Kidney tubule cell (primary cell): ENCODE measurements around the gene TMX3.
A peak's percentile ranks its signal among the peaks of the same experiment; 100 is the strongest.

ENCODE experiments used
- DNase-seq: peaks from one replicate; pipeline ENCODE4 v3.0.0-alpha.2; 2018; ENCODE audit warnings: low spot score

Gene TMX3

GRCh38 chr18:68713131-68713530 is 1.8 kb downstream of the TMX3 start:
- DNase-seq = no peak

DNA sequence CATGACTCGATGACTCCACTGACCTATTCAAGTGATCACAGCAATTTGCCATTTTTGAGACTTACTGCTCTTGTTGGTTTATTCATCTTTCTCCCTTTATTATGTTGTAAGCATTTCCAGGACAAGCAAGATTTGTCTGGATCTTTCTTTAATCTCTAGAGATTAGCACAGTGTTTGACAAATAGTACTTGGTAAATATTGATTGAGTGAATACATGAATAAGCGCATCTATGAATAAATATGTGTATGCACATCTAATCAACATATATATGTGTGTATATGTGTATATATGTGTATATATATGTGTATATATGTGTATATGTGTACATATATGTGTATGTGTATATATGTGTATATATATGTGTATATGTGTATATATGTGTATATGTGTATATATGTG is 7.3 kb downstream of the TMX3 start:
- DNase-seq = peak; percentile 52

GRCh38 chr18:68705119-68705518 is 9.8 kb downstream of the TMX3 start:
- peak; percentile 5 for DNase-seq

DNA sequence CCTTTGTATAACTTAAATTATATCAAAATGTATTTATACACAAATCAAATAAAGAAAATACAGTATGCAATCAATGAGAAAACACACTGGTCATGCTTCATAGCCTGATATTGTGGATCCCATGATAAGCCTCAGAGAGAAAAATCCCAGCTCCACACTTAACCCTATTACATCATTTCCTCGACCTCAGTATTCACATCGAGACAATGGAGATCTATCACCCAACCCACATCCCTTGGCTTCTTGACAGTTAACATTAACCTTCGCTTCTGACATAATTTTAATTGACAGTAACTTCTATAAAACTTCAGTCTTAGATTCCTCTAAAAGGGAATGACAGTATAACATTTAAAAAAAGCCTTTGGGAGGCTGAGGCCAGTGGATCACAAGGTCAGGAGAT is 11.6 kb downstream of the TMX3 start:
- no peak for DNase-seq

- no peak for DNase-seq
Measured at GRCh38 chr18:68701353-68701752, 13.6 kb downstream of the TMX3 start.

DNA sequence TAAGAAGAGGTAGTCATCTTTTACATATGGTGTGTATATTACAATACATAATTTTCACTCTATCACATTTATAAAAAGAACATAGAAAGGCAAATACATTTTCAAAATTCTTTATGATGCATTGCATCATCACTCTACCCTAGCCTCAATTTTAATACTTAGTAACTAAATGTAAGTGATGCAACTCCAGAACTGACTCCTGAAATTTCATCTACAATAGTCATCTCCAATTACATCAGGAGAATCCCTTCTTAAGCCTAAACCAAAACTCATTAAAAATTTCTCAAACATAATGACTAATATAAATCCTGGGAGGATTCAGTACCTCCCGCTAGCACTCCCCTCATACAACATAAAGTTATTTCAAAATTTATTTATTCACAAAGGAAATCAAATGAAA is 15.9 kb downstream of the TMX3 start:
- peak; percentile 18 for DNase-seq

- no peak for DNase-seq
Measured at GRCh38 chr18:68696937-68697336, 18.0 kb downstream of the TMX3 start.

DNA sequence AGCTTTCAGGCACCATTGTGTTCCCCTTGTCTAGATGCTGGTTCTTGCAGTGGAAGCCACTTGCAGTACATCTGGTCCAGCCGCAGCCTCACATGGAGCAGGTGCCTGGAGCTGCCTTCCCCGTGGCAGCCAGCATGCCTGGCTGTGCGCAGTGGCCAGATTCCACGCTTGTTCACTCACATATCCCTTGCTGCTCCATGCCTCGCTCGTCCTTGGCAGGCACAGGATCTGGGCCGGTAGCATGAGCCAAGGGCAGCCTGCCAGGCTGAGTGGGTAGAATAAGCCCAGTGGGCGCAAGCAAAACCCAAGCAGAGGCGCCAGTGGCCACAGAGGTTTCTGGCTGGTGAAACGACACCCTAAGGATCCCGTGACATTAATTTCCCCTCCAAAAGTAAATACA is 20.6 kb downstream of the TMX3 start:
- no peak for DNase-seq

DNA sequence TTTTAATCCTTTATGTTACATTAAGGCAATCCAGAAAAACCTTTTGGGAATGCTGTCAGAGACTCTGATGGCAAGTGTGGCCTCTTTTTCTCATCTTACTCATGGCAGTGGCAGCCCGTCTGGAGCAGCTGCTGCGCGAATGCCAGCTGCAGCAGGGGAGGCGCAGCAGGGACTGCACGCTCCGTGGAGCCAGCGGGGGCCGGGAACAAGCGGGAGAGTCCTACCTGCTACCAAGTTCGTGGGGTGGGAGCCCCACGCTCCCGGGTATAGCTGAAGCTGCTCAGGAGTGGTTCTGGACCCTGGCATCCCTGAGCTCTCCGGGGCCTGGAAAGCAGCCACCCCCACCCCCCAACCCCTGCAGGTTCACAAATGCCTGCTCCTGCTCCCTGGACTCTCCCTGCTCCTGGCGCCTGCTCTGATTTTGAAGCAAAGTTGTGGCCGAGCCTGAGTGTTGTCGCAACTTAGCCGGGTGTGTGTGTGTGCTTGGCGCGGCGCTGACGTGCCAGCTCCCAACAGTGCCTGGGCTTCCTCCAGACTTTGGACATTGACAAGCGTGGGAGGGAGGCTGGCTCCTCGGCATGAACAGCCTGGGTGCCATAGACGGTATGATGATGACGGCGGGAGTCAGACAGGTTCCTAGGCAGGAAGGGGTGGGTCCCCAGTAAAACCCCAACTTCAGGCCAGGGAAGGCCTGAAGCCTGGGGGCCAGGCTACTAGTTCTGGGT is 21.7 kb downstream of the TMX3 start:
- DNase-seq = no peak

- DNase-seq = no peak
Measured at GRCh38 chr18:68679528-68679927, 35.4 kb downstream of the TMX3 start.

- DNase-seq = no peak
Measured at GRCh38 chr18:68676913-68677312, 38.0 kb downstream of the TMX3 start.

DNA sequence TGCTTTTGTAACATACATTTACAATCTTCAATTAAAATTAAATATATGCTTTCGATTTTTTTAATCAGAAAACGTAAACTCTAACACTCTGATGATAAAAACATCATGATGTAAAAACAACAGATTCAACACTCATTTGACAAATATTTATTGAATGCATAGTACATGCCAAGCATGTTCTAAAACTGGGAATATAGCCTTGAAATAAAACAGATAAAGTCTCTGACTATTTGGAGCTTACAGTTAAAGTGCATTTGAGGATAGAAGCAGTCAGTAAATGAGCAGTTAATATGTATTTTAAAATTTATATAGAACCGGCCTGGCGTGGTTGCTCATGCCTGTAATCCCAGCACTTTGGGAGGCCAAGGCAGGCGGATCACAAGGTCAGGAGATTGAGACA is 47.8 kb downstream of the TMX3 start:
- no peak for DNase-seq

DNA sequence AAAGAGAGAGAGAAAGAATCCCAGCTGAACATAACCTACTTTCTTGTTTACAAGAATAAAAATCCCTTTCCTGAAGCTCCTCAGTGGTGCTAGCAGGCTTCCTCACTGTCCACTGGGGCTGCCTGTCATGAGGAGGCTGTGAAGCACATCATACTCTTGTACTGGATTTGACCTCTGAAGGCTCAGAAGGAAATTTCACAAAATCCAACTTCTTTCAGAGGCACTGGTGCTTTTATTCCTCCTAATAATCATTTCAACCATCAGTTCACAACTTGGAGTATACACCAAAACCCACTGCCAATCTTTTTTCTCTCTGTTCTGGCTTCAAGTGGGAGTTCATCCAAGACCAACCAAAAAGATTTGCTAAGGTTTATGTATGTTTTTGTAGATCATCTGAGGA is 48.5 kb downstream of the TMX3 start:
- DNase-seq = no peak

- DNase-seq = no peak
Measured at GRCh38 chr18:68665628-68666027, 49.3 kb downstream of the TMX3 start.

GRCh38 chr18:68662754-68663153 is 52.2 kb downstream of the TMX3 start:
- DNase-seq = peak; percentile 57

GRCh38 chr18:68660354-68661183 is 54.3 kb downstream of the TMX3 start:
- DNase-seq = peak; percentile 45

DNA sequence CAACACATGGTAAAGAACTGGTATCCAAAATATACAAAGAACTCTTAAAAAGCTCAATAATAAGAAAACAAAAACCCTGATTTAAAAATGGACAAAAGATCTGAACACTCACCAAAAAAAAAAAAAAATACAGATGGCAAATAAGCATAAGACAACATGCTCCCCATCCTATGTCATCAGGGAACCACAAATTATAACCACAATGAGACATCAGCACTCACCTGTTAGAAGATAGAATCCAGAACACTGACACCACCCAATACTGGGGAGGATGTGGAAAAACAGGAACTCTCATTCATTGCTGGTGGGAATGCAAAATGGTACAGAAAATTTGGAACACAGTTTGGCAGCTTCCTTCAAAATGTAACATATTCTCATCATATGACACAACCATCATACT is 66.7 kb downstream of the TMX3 start:
- DNase-seq = no peak

- no peak for DNase-seq
Measured at GRCh38 chr18:68642003-68642402, 72.9 kb downstream of the TMX3 start.

GRCh38 chr18:68640861-68641260 is 74.0 kb downstream of the TMX3 start:
- DNase-seq = no peak

GRCh38 chr18:68638613-68639012 is 76.3 kb downstream of the TMX3 start:
- no peak for DNase-seq

GRCh38 chr18:68627812-68628211 is 87.1 kb downstream of the TMX3 start:
- DNase-seq = no peak
